HepG2 (cell line): Measurements from ENCODE around the gene SLAMF8. TPM values are rescaled to one million over a fixed set of nuclear protein-coding genes. Genes with fewer than 3 reads are reported as not detected.

Experiments used
- ATAC-seq: fragments of 200-7000 bp; cut with Tn5 transposase; 3 replicates; pipeline ENCODE4 v1.9.1; 2020; ENCODE audit warnings: mild to moderate bottlenecking, moderate library complexity
- BruUV-seq: library from RNA; stranded (reverse); fragments of 400-500 nt; replicated peaks from 2 replicates; lab custom pipeline; 2021; lab: Mats Ljungman, UMichigan
- CTCF ChIA-PET: fragments of 300-600 bp; formaldehyde crosslinking; extraction: SDS; loops from one replicate; lab custom pipeline; 2021; ENCODE audit warnings: low total read pairs, inconsistent platforms, low intra/inter-chr PET ratio; lab: Yijun Ruan, JAX
- POLR2A ChIA-PET: fragments of 350-600 bp; sonication (Branson Sonifier 250); formaldehyde crosslinking; loops from one replicate; lab custom pipeline; 2020; ENCODE audit warnings: antibody characterized with exemption, inconsistent platforms; lab: Yijun Ruan, JAX
- DNase-seq: peaks from one replicate; pipeline ENCODE4 v3.0.0-alpha.2; 2015; ENCODE audit warnings: low spot score
- FAIRE-seq: peaks from 3 replicates; lab custom pipeline; 2011; peaks lifted over from hg19 to GRCh38; lab: Jason Lieb, UNC
- H2AFZ ChIP-seq: one replicate; pipeline ENCODE4 v1.6.1; 2011; ENCODE audit warnings: low read length, inconsistent platforms
- H3K27ac ChIP-seq: fragments of 300-600 bp; 3 replicates; pipeline ENCODE4 v1.8.0; 2011; ENCODE audit warnings: mixed run types, mild to moderate bottlenecking, mixed read lengths, low read length, inconsistent platforms; ENCODE audit not compliant: insufficient read depth; ENCODE audit errors: extremely low read length
- H3K27me3 ChIP-seq, 2 experiments: fragments of 200-600 bp in 1 of 2; 2 replicates in 1 of 2; 3 replicates in 1 of 2; pipeline versions ENCODE4 v1.6.0 to v1.8.0; 2011; ENCODE audit warnings: low read length in 2 of 2, mild to moderate bottlenecking in 2 of 2, moderate library complexity in 2 of 2, inconsistent platforms in 1 of 2; ENCODE audit not compliant: insufficient read depth in 2 of 2, control insufficient read depth in 1 of 2
- H3K36me3 ChIP-seq, 2 experiments: fragments of 200-600 bp in 1 of 2; replicated peaks in 1 of 2; 2 replicates in 1 of 2; 3 replicates in 1 of 2; pipeline versions ENCODE4 v1.5.1 to v1.8.0; 2011; ENCODE audit warnings: low read length in 2 of 2, inconsistent platforms in 1 of 2; ENCODE audit not compliant: insufficient read depth in 2 of 2, control insufficient read depth in 1 of 2
- H3K4me1 ChIP-seq: 2 replicates; pipeline ENCODE4 v1.5.1; 2012; ENCODE audit warnings: low read length, inconsistent platforms; ENCODE audit not compliant: insufficient read depth
- H3K4me2 ChIP-seq: 2 replicates; pipeline ENCODE4 v1.6.0; 2011; ENCODE audit warnings: low read depth, low read length, inconsistent platforms
- H3K4me3 ChIP-seq, 3 experiments: fragments of 200-600 bp in 1 of 3; sonication (generic), shearing (Covaris generic) in 1 of 3; replicated peaks in 1 of 3; 2 replicates each; pipeline ENCODE4 v1.5.1; 2011 to 2016; ENCODE audit warnings: low read length in 3 of 3, inconsistent platforms in 2 of 3, low read depth in 2 of 3, mild to moderate bottlenecking in 2 of 3, control low read depth in 1 of 3, mixed read lengths in 1 of 3; ENCODE audit not compliant: insufficient read depth in 1 of 3
- H3K79me2 ChIP-seq: one replicate; pipeline ENCODE4 v1.6.1; 2011; ENCODE audit warnings: low read length, inconsistent platforms; ENCODE audit not compliant: insufficient read depth
- H3K9ac ChIP-seq: 2 replicates; pipeline ENCODE4 v1.6.0; 2011; ENCODE audit warnings: mild to moderate bottlenecking, low read depth, low read length, inconsistent platforms; ENCODE audit not compliant: insufficient read depth
- H3K9me3 ChIP-seq: 2 replicates; pipeline ENCODE4 v1.5.1; 2012; ENCODE audit warnings: mild to moderate bottlenecking, low read length
- H4K20me1 ChIP-seq: 2 replicates; pipeline ENCODE4 v1.6.0; 2011; ENCODE audit warnings: inconsistent platforms, mild to moderate bottlenecking, low read length, moderate library complexity; ENCODE audit not compliant: insufficient read depth
- BHLHE40 ChIP-seq: IDR thresholded peaks from 2 replicates; pipeline ENCODE4 v1.6.1; 2011; ENCODE audit warnings: low read length, improper control_type of control experiment
- HDAC2 ChIP-seq: sonication (generic); formaldehyde crosslinking; IDR thresholded peaks from 2 replicates; pipeline ENCODE4 v1.4.0; 2020; ENCODE audit warnings: missing genetic modification reagents
- HOXD1 ChIP-seq: sonication (generic); formaldehyde crosslinking; IDR thresholded peaks from 2 replicates; pipeline ENCODE4 v1.5.0; 2020; ENCODE audit warnings: missing genetic modification reagents
- MBD4 ChIP-seq: IDR thresholded peaks from 2 replicates; pipeline ENCODE4 v1.6.1; 2012; ENCODE audit warnings: low read length, inconsistent platforms, borderline replicate concordance
- MTA3 ChIP-seq: sonication (generic); formaldehyde crosslinking; IDR thresholded peaks from 2 replicates; pipeline ENCODE4 v1.4.0; 2020; ENCODE audit warnings: missing genetic modification reagents
- MYC ChIP-seq: sonication (generic); formaldehyde crosslinking; IDR thresholded peaks from 2 replicates; pipeline ENCODE4 v1.9.0; 2021; ENCODE audit warnings: missing genetic modification reagents, borderline replicate concordance
- PAXIP1 ChIP-seq: sonication (generic); formaldehyde crosslinking; conservative IDR thresholded peaks from 2 replicates; pipeline ENCODE4 v1.4.0; 2020; ENCODE audit warnings: mild to moderate bottlenecking, missing genetic modification reagents, moderate library complexity
- ZBTB7B ChIP-seq: sonication (generic); formaldehyde crosslinking; IDR thresholded peaks from 2 replicates; pipeline ENCODE4 v1.4.0; 2020; ENCODE audit warnings: missing genetic modification reagents
- ZC3H13 ChIP-seq: sonication (generic); formaldehyde crosslinking; IDR thresholded peaks from 2 replicates; pipeline ENCODE4 v1.8.1; 2023; ENCODE audit warnings: mild to moderate bottlenecking, missing genetic modification reagents, moderate library complexity
- ZFP91 ChIP-seq: sonication (generic); formaldehyde crosslinking; IDR thresholded peaks from 2 replicates; pipeline ENCODE4 v1.9.0; 2022; ENCODE audit warnings: missing genetic modification reagents, mild to moderate bottlenecking, borderline replicate concordance
- ZKSCAN1 ChIP-seq: fragments of 150-350 bp; IDR thresholded peaks from 2 replicates; pipeline ENCODE4 v1.6.1; 2014; ENCODE audit warnings: low read length
- ZNF121 ChIP-seq: sonication (generic); formaldehyde crosslinking; IDR thresholded peaks from 2 replicates; pipeline ENCODE4 v1.5.0; 2020; ENCODE audit warnings: mild to moderate bottlenecking, missing genetic modification reagents
- ZNF20 ChIP-seq: sonication (generic); formaldehyde crosslinking; IDR thresholded peaks from 2 replicates; pipeline ENCODE4 v1.4.0; 2020; ENCODE audit warnings: mild to moderate bottlenecking, moderate library complexity, missing genetic modification reagents
- ZNF256 ChIP-seq: sonication (generic); formaldehyde crosslinking; conservative IDR thresholded peaks from 2 replicates; pipeline ENCODE4 v1.4.0; 2020; ENCODE audit warnings: missing genetic modification reagents
- ZNF552 ChIP-seq: sonication (generic); formaldehyde crosslinking; IDR thresholded peaks from 2 replicates; pipeline ENCODE4 v1.9.0; 2022; ENCODE audit warnings: missing genetic modification reagents, mild to moderate bottlenecking, borderline replicate concordance
- WGBS: methylation state at CpG from one replicate; pipeline ENCODE4 v1.1.6; 2017; ENCODE audit warnings: low lambda C conversion rate; 5-methylcytosine and 5-hydroxymethylcytosine counted together
- in situ Hi-C: cut with HindIII; loops from 2 replicates; pipeline ENCODE4 v1.10.0; 2017; ENCODE audit warnings: low pct_unique_long_range_greater_than_20kb; ENCODE audit not compliant: extremely low pct_ligation_motif_present
- intact Hi-C: fragments of 100-400 bp; cut with micrococcal nuclease; formaldehyde crosslinking; loops from one replicate; pipeline ENCODE4 v1.10.0; 2022; ENCODE audit not compliant: unreplicated experiment
- polyA plus RNA-seq, 8 experiments: library from polyadenylated mRNA; depleted of rRNA in 3 of 8; stranded (reverse) in 7 of 8; unstranded in 1 of 8; fragments of >200 nt; fragmentation: Illumina TruSeq in 4 of 8; extraction: Trizol in 4 of 8; gene quantifications; 2 replicates each; pipeline versions ENCODE4 v1.2.1 to v1.2.3, GENCODE V29; 2011 to 2016; ENCODE audit warnings: low read depth in 4 of 8, missing spikeins in 1 of 8, mixed read lengths in 1 of 8; ENCODE audit not compliant: insufficient read depth in 1 of 8
- total RNA-seq, 5 experiments: library from RNA; depleted of rRNA; stranded (reverse); fragments of >200 nt; fragmentation: Illumina TruSeq; extraction: Trizol; gene quantifications; 2 replicates each; pipeline ENCODE4 v1.2.3, GENCODE V29; 2016; ENCODE audit warnings: low read depth in 1 of 5

The SLAMF8 gene
- total and polyA plus RNA-seq, 2 of the 13 experiments (the other 11 are each of a cell fraction or from before 2014, with no cell fraction given) = not detected

- H3K27ac ChIP-seq = no peak overlapping the region
- FAIRE-seq (no peak), DNase-seq (no peak), ATAC-seq (no peak; the same call in 2 of the 3 replicates)
- in situ Hi-C loops = no loop called here
- H4K20me1 ChIP-seq = no peaks in the 10 kb centered on the region
- no peaks in the 10 kb centered on the region for H3K79me2 ChIP-seq
- no peaks in the 10 kb centered on the region for H3K36me3 ChIP-seq
- H3K9me3 ChIP-seq = no peaks in the 10 kb centered on the region
- H3K9ac ChIP-seq = no peak overlapping the region
- intact Hi-C loops = no loop called here
- H3K4me1 ChIP-seq = no peaks in the 10 kb centered on the region
- ChIA-PET POLR2A (no interaction called here), CTCF (no interaction called here)
- H3K4me3 ChIP-seq = no peak overlapping the region
- peaks cover 5 to 12% of the 10 kb centered on the region in 2 experiments; a peak in 3 of 5 replicates for H3K27me3 ChIP-seq
- WGBS = 0% methylated on average over 4 of the region's 9 CpGs
- H3K4me2 ChIP-seq = no peak overlapping the region
- TF ChIP-seq ZKSCAN1 (no peak), ZNF552 (no peak), HDAC2 (no peak), BHLHE40 (no peak), ZBTB7B (CRISPR knock-in tag) (no peak), HOXD1 (CRISPR knock-in tag) (no peak), ZNF256 (no peak), ZFP91 (CRISPR knock-in tag) (no peak), MBD4 (no peak), PAXIP1 (CRISPR knock-in tag) (no peak), ZNF121 (CRISPR knock-in tag) (no peak), ZC3H13 (CRISPR knock-in tag) (no peak), MTA3 (CRISPR knock-in tag) (no peak), MYC (CRISPR knock-in tag) (no peak), ZNF20 (CRISPR knock-in tag) (no peak)
- BruUV-seq = no TSS peak
- no peak overlapping the region for H2AFZ ChIP-seq
Observed at GRCh38 chr1:159867664-159868026, 41.0 kb downstream of the SLAMF8 start.
